HCT116 (cell line): ENCODE measurements around the gene SLC35F2. TPM values are rescaled to one million over a fixed set of nuclear protein-coding genes. Genes with fewer than 3 reads are reported as not detected.

ENCODE experiments used
- ATAC-seq: fragments of 200-7000 bp; cut with Tn5 transposase; 2 replicates; pipeline ENCODE4 v1.9.1; 2020; ENCODE audit warnings: mild to moderate bottlenecking, moderate library complexity
- BruUV-seq: library from RNA; stranded (reverse); fragments of 400-500 nt; replicated peaks from 2 replicates; lab custom pipeline; 2021; lab: Mats Ljungman, UMichigan
- CTCF ChIA-PET: fragments of 300-600 bp; sonication (Branson Sonifier 250); formaldehyde crosslinking; loops from one replicate; lab custom pipeline; 2021; ENCODE audit warnings: antibody characterized with exemption; lab: Charles Lee
- POLR2A ChIA-PET: fragments of 300-600, 350-600 bp; sonication (Branson Sonifier 250); formaldehyde crosslinking; loops from one replicate; lab custom pipeline; 2021; ENCODE audit warnings: antibody characterized with exemption; lab: Charles Lee
- RAD21 ChIA-PET, 2 experiments: fragments of 300-600 bp; sonication (Branson Sonifier 250); formaldehyde crosslinking; loops; one replicate each; lab custom pipeline; 2023; ENCODE audit warnings: low total read pairs in 2 of 2; ENCODE audit not compliant: uncharacterized antibody in 2 of 2, unreplicated experiment in 2 of 2, low non-redundant PET in 1 of 2; lab: Charles Lee
- DNase-seq: peaks from one replicate; pipeline ENCODE4 v3.0.0-alpha.2; 2010; ENCODE audit warnings: low read depth, low spot score
- H2AFZ ChIP-seq: fragments of 200-600 bp; shearing (Covaris generic), sonication (generic); 2 replicates; pipeline ENCODE4 v1.6.1; 2017; ENCODE audit warnings: low read depth, mixed run types, mixed read lengths, antibody characterized with exemption, low read length; ENCODE audit not compliant: poor library complexity, severe bottlenecking
- H3K27ac ChIP-seq: 2 replicates; pipeline ENCODE4 v1.5.1; 2012; ENCODE audit warnings: low read depth, low read length
- H3K27me3 ChIP-seq: fragments of 200-600 bp; sonication (generic); 2 replicates; pipeline ENCODE4 v1.6.1; 2016; ENCODE audit warnings: mixed run types, low read length, mixed read lengths; ENCODE audit not compliant: insufficient read depth
- H3K36me3 ChIP-seq, 2 experiments: fragments of 200-500 bp in 1 of 2; fragments of 200-600 bp in 1 of 2; sonication (Bioruptor generic) in 1 of 2; sonication (generic) in 1 of 2; 2 replicates each; pipeline versions ENCODE4 v1.5.1 to v1.6.1; 2014 to 2016; ENCODE audit warnings: low read length in 2 of 2, inconsistent platforms in 1 of 2, mixed read lengths in 1 of 2, mixed run types in 1 of 2; ENCODE audit not compliant: insufficient read depth in 2 of 2, control insufficient read depth in 1 of 2
- H3K4me1 ChIP-seq, 2 experiments: fragments of 200-600 bp in 1 of 2; sonication (generic) in 1 of 2; 2 replicates each; pipeline versions ENCODE4 v1.5.1 to v1.6.1; 2012 to 2017; ENCODE audit warnings: low read length in 2 of 2, inconsistent platforms in 1 of 2, mild to moderate bottlenecking in 1 of 2, mixed read lengths in 1 of 2, mixed run types in 1 of 2, moderate library complexity in 1 of 2; ENCODE audit not compliant: insufficient read depth in 2 of 2, control insufficient read depth in 1 of 2
- H3K4me2 ChIP-seq: fragments of 200-600 bp; sonication (generic); 2 replicates; pipeline ENCODE4 v1.6.1; 2017; ENCODE audit warnings: mixed run types, low read length, mixed read lengths
- H3K4me3 ChIP-seq, 2 experiments: fragments of 200-600 bp in 1 of 2; sonication (generic) in 1 of 2; replicated peaks in 1 of 2; 2 replicates each; pipeline ENCODE4 v1.5.1; 2011 to 2016; ENCODE audit warnings: low read length in 2 of 2, control low read depth in 1 of 2, low read depth in 1 of 2, mild to moderate bottlenecking in 1 of 2, mixed read lengths in 1 of 2, mixed run types in 1 of 2
- H3K79me2 ChIP-seq: fragments of 200-600 bp; sonication (generic); 2 replicates; pipeline ENCODE4 v1.6.1; 2017; ENCODE audit warnings: mild to moderate bottlenecking, mixed run types, low read length, moderate library complexity, mixed read lengths; ENCODE audit not compliant: insufficient read depth
- H3K9ac ChIP-seq: fragments of 200-600 bp; sonication (generic); 2 replicates; pipeline ENCODE4 v1.6.1; 2016; ENCODE audit warnings: low read length, mixed read lengths
- H3K9me2 ChIP-seq: fragments of 200-600 bp; sonication (generic), shearing (Covaris generic); 2 replicates; pipeline ENCODE4 v1.6.1; 2017; ENCODE audit warnings: mixed run types, mild to moderate bottlenecking, moderate library complexity; ENCODE audit not compliant: insufficient read depth
- H3K9me3 ChIP-seq, 2 experiments: fragments of 200-500 bp in 1 of 2; fragments of 200-600 bp in 1 of 2; sonication (Bioruptor generic) in 1 of 2; sonication (generic) in 1 of 2; 2 replicates each; pipeline ENCODE4 v1.6.1; 2014 to 2017; ENCODE audit warnings: low read length in 2 of 2, mixed read lengths in 2 of 2, inconsistent platforms in 1 of 2, low read depth in 1 of 2, mild to moderate bottlenecking in 1 of 2, mixed run types in 1 of 2, moderate library complexity in 1 of 2; ENCODE audit not compliant: control insufficient read depth in 1 of 2, insufficient read depth in 1 of 2
- H4K20me1 ChIP-seq: fragments of 200-600 bp; sonication (generic), shearing (Covaris generic); 2 replicates; pipeline ENCODE4 v1.6.1; 2017; ENCODE audit warnings: mixed run types, mild to moderate bottlenecking, moderate library complexity; ENCODE audit not compliant: insufficient read depth
- CBX3 ChIP-seq: IDR thresholded peaks from 2 replicates; pipeline ENCODE4 v1.6.1; 2012; ENCODE audit warnings: low read depth
- POLR2AphosphoS5 ChIP-seq: IDR thresholded peaks from 2 replicates; pipeline ENCODE4 v1.6.1; 2011; ENCODE audit warnings: mild to moderate bottlenecking, low read depth, low read length, moderate library complexity
- RAD21 ChIP-seq: IDR thresholded peaks from 2 replicates; pipeline ENCODE4 v1.6.1; 2012; ENCODE audit warnings: low read depth, mild to moderate bottlenecking
- SIN3A ChIP-seq: IDR thresholded peaks from 2 replicates; pipeline ENCODE4 v1.6.1; 2012; ENCODE audit warnings: low read depth
- SP1 ChIP-seq: IDR thresholded peaks from 2 replicates; pipeline ENCODE4 v1.6.1; 2012; ENCODE audit warnings: low read depth
- intact Hi-C: fragments of 100-400 bp; cut with micrococcal nuclease; formaldehyde crosslinking; loops from 2 replicates; pipeline ENCODE4 v1.10.0; 2022
- total RNA-seq: library from RNA; stranded (reverse); gene quantifications from one replicate; pipeline ENCODE4 v1.2.1, GENCODE V29; 2021; ENCODE audit not compliant: unreplicated experiment

The SLC35F2 gene
- total RNA-seq, 1 experiment from 2014 or later = 53.5 TPM

DNA sequence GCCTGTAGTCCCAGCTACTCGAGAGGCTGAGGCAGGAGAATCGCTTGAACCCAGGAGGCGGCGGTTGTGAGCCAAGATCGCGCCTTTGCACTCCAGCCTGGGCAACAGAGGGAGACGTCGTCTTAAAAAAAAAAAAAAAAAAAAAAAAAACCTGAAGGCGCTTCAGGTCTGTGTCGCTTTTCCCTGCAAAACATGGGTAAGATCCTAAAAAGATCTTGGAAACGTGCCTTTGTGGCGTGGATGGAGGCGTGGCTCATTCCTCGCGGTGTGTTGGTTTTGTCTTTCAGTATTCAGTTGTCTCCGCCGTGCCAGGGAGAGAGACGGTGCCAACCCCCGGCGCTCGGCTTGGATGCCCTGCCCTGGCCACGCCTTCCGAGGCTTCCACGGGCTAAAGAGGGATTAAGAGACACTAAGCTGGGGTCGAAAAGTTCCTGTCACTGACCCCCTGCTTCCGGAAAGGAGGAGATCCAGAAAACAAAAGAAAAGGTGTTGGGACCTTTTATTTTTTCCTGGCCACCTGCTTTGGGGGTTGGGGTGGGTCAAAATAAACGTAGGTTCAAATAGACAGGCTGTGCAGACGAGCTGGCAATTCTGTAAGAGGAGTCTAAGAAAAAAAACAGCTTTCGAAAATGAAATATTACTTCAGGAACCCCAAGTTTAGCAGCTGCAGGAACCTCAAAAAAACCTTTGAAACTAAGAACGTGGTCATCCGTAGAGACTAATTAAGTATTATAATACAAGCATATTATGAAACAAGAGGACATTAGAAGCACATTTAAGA is 1.1 kb upstream of the SLC35F2 start:
- H3K9me3 ChIP-seq = no peaks in the 10 kb centered on the region
- ChIA-PET RAD21 (interaction anchor here in 1 of 2 experiments (0.7 to 1.0 kb wide), 2 partner anchors 19 to 1861 kb away, joined by 3 to 5 read pairs; no protein-coding TSS in a partner anchor), CTCF (interaction anchor here (0.7 kb wide), 1 partner anchor 46 kb away, joined by 3 read pairs; no protein-coding TSS in a partner anchor), POLR2A (interaction anchor here (2.0 kb wide), 1 partner anchor 19 kb away, joined by 6 read pairs; no protein-coding TSS in a partner anchor)
- H2AFZ ChIP-seq = peak overlapping the region; percentile 69
- ATAC-seq = peak; percentile 47
- TF ChIP-seq POLR2AphosphoS5 (peak; percentile 50), RAD21 (no peak), SIN3A (no peak; the same call in 1 of the 2 replicates), CBX3 (peak; percentile 12; the same call in 1 of the 2 replicates)
- no peaks in the 10 kb centered on the region for H3K27me3 ChIP-seq
- H4K20me1 ChIP-seq = no peaks in the 10 kb centered on the region
- peak overlapping the region; percentile 90 for H3K27ac ChIP-seq
- peaks cover 3 to 36% of the 10 kb centered on the region in 2 experiments; a peak in 3 of 4 replicates for H3K4me1 ChIP-seq
- H3K4me3 ChIP-seq = peak overlapping the region; percentile 54 to 97
- peaks cover 0 to 4% of the 10 kb centered on the region in 2 experiments; a peak in 1 of 4 replicates for H3K36me3 ChIP-seq
- peaks cover 45% of the 10 kb centered on the region for H3K79me2 ChIP-seq
- peak overlapping the region; percentile 92 for H3K9ac ChIP-seq
- no peaks in the 10 kb centered on the region for H3K9me2 ChIP-seq
- BruUV-seq = TSS peak; percentile 50
- intact Hi-C loops = loop anchor here (2.0 kb wide), 1 partner anchor 19 kb away; no protein-coding TSS in a partner anchor
- H3K4me2 ChIP-seq = peak overlapping the region; percentile 99
- peak; percentile 37 for DNase-seq

- CTCF ChIA-PET = no interaction called here
- ATAC-seq = no peak
These were observed 904 bp downstream of the SLC35F2 start for GRCh38 chr11:107857550-107858216.

More at GRCh38 chr11:107857550-107858216, 904 bp downstream of the SLC35F2 start:
- Histone ChIP-seq H3K9me3 (no peaks in the 10 kb centered on the region), H3K4me3 (peak overlapping the region; percentile 54 to 97), H2AFZ (no peak overlapping the region), H3K27me3 (no peaks in the 10 kb centered on the region), H3K4me2 (peak overlapping the region; percentile 99), H3K27ac (peak overlapping the region; percentile 90), H3K9ac (peak overlapping the region; percentile 92), H3K36me3 (peaks cover 0 to 6% of the 10 kb centered on the region in 2 experiments; a peak in 1 of 4 replicates), H3K4me1 (peaks cover 3 to 41% of the 10 kb centered on the region in 2 experiments; a peak in 3 of 4 replicates), H4K20me1 (no peaks in the 10 kb centered on the region), H3K9me2 (no peaks in the 10 kb centered on the region), H3K79me2 (peaks cover 64% of the 10 kb centered on the region)
- BruUV-seq = TSS peak; percentile 56
- TF ChIP-seq SP1 (no peak), POLR2AphosphoS5 (peak; percentile 9; the same call in 1 of the 2 replicates)
- RAD21 ChIA-PET = no interaction called here
- intact Hi-C loops = loop anchor here (1.0 to 2.0 kb wide), 2 partner anchors 17 to 41 kb away; no protein-coding TSS in a partner anchor
- POLR2A ChIA-PET = no interaction called here
- no peak for DNase-seq
